Measurements from ENCODE around the gene UTF1. TPM values are rescaled to one million over a fixed set of nuclear protein-coding genes. Genes with fewer than 3 reads are reported as not detected.

The UTF1 gene
- total RNA-seq, 1 donor from 2014 or later: not detected

DNA sequence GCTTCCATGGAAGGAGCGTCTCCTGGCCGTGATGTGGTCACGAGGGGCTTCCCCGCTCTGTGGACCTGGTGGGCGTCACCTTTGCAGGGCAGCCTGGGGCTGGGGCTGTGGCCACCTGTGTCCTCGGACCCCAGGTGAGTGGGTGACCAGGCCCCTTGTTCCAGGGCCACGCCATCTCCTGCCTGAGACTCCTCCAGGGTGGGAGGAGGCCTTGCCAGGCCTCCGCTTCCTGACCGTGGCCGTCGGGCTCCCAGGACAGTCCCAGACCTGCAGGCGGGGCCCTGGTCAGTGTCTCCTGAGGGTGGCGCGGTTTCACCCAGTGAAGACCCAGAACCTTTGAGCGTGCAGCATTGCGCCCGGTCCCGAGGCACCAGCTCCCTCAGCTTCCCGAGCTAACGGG lies 20.4 kb upstream of the UTF1 start:
- no peak for ATAC-seq (ENCODE audit: low read depth)
- CTCF ChIA-PET: no interaction called here
- no peaks in the 10 kb centered on the region for H3K4me1 Mint-ChIP-seq
- no peak overlapping the region for H3K4me3 Mint-ChIP-seq
- H3K36me3 Mint-ChIP-seq (ENCODE audit: low read depth): no peaks in the 10 kb centered on the region
- POLR2A ChIA-PET: no interaction called here
- H3K27ac Mint-ChIP-seq: no peak overlapping the region
- no peaks in the 10 kb centered on the region for H3K9me3 Mint-ChIP-seq
- TF ChIP-seq, protein P1, sequence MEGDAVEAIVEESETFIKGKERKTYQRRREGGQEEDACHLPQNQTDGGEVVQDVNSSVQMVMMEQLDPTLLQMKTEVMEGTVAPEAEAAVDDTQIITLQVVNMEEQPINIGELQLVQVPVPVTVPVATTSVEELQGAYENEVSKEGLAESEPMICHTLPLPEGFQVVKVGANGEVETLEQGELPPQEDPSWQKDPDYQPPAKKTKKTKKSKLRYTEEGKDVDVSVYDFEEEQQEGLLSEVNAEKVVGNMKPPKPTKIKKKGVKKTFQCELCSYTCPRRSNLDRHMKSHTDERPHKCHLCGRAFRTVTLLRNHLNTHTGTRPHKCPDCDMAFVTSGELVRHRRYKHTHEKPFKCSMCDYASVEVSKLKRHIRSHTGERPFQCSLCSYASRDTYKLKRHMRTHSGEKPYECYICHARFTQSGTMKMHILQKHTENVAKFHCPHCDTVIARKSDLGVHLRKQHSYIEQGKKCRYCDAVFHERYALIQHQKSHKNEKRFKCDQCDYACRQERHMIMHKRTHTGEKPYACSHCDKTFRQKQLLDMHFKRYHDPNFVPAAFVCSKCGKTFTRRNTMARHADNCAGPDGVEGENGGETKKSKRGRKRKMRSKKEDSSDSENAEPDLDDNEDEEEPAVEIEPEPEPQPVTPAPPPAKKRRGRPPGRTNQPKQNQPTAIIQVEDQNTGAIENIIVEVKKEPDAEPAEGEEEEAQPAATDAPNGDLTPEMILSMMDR (IDR thresholded peaks at IDR 0.05): no peak
- peaks cover 4% of the 10 kb centered on the region for H3K27me3 Mint-ChIP-seq
- intact Hi-C loops (cut with micrococcal nuclease): no loop called here
- DNase-seq: no peak

DNA sequence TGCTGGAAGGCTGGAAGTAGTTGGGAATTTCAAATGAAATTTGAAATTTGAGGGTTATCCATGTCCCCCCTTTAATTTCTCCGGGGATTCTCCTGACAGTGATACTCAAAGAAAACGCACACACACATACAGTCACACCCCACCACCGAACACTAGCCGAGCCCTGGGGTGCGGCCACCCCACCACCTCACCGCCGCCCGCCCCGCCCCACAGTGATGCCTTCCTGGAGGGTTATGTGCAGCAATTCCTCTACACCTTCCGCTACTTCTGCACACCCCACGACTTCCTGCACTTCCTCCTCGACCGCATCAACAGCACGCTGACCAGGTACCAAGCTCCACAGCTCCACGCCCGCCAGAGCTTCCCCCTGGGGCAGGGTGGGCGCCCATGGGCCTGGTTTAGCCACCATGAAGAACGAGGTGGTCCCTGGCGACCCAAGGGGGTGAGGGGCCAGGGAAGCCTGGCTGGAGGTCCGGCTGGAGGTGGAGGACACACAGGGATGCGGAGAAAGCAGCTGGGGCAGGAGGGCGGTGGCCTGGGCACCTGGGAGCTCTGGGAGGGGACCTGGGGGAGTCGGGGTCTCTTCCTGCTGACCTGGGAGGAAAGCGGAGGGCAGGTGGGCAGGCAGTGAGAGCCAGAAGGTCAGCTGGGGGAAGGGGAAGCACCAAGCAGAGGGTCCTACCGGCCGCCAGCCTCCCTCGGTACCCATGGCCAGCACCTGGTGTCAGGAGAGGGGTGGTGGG lies 19.4 kb upstream of the UTF1 start:
- POLR2A ChIA-PET: no interaction called here
- CTCF ChIA-PET: no interaction called here
- no peaks in the 10 kb centered on the region for H3K36me3 Mint-ChIP-seq (ENCODE audit: low read depth)
- TF ChIP-seq, protein P1 (IDR thresholded peaks at IDR 0.05): no peak
- H3K27me3 Mint-ChIP-seq: peaks cover 4% of the 10 kb centered on the region
- H3K27ac Mint-ChIP-seq: no peak overlapping the region
- no peaks in the 10 kb centered on the region for H3K4me1 Mint-ChIP-seq
- no peak overlapping the region for H3K4me3 Mint-ChIP-seq
- intact Hi-C loops (cut with micrococcal nuclease): no loop called here
- no peak for ATAC-seq (ENCODE audit: low read depth)
- DNase-seq: no peak
- H3K9me3 Mint-ChIP-seq: no peaks in the 10 kb centered on the region

DNA sequence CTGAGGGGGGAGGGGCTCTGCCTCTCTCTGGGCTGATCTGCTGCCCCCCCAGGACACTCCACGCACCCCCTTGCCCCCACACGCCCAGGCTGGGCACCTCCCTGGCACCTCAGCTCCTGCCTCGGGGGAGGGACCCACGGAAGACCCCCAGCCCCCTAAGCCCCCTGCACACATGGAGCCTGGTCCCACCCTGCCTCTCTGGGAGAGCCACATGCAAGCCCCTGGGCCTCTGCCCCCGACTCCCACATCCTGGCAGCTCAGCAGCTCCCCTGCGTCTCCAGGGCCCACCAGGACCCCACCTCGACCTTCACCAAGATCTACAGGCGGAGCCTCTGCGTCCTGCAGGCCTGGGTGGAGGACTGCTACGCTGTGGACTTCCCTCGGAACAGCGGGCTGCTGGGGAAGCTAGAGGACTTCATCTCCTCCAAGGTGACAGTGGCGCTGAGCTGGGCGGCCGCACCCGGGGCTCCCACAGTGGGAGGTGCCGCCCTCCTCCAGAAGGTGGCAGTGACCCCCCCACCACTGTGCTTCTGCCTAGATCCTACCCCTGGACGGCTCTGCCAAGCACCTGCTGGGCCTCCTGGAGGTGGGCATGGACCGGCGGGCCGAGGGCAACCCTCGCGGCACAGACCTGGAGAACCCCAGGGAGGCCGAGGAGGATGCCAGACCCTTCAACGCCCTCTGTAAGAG lies 18.7 kb upstream of the UTF1 start:
- ChIA-PET POLR2A (no interaction called here), CTCF (no interaction called here)
- Mint-ChIP-seq H3K4me1 (no peaks in the 10 kb centered on the region), H3K9me3 (no peaks in the 10 kb centered on the region), H3K27me3 (peaks cover 7% of the 10 kb centered on the region), H3K36me3 (ENCODE audit: low read depth) (no peaks in the 10 kb centered on the region), H3K4me3 (no peak overlapping the region), H3K27ac (no peak overlapping the region)
- TF ChIP-seq, protein P1 (IDR thresholded peaks at IDR 0.05): no peak
- ATAC-seq (ENCODE audit: low read depth): no peak
- DNase-seq: no peak
- intact Hi-C loops (cut with micrococcal nuclease): no loop called here

- TF ChIP-seq, protein P1 (IDR thresholded peaks at IDR 0.05): no peak
- no peaks in the 10 kb centered on the region for H3K36me3 Mint-ChIP-seq (ENCODE audit: low read depth)
Observed at GRCh38 chr10:133211959-133212852, 17.8 kb upstream of the UTF1 start.

More at GRCh38 chr10:133211959-133212852, 17.8 kb upstream of the UTF1 start:
- no peak overlapping the region for H3K27ac Mint-ChIP-seq
- intact Hi-C loops (cut with micrococcal nuclease): no loop called here
- no peak for ATAC-seq (ENCODE audit: low read depth)
- H3K9me3 Mint-ChIP-seq: no peaks in the 10 kb centered on the region
- no peaks in the 10 kb centered on the region for H3K4me1 Mint-ChIP-seq
- CTCF ChIA-PET: no interaction called here
- POLR2A ChIA-PET: no interaction called here
- H3K4me3 Mint-ChIP-seq: no peak overlapping the region
- DNase-seq: no peak
- peaks cover 7% of the 10 kb centered on the region for H3K27me3 Mint-ChIP-seq

All from activated B cell treated with CpG ODN at 0.5 μM for 24 hours (primary cell).